Activated CD8-positive, alpha-beta T cell treated with anti-CD3 and anti-CD28 coated beads for 36 hours (primary cell): ENCODE results near the gene PPARG. TPM values are rescaled to one million over a fixed set of nuclear protein-coding genes. Genes with fewer than 3 reads are reported as not detected.

Experiments
- ATAC-seq: fragments of 200-7000 bp; cut with Tn5 transposase; one replicate; pipeline ENCODE4 v1.10.0; 2021; ENCODE audit warnings: mild to moderate bottlenecking, moderate library complexity
- CTCF ChIA-PET: fragments of 350-600 bp; sonication (Branson Sonifier 250); formaldehyde crosslinking; loops from one replicate; lab custom pipeline; 2021; ENCODE audit warnings: antibody characterized with exemption; lab: Charles Lee
- POLR2A ChIA-PET: fragments of 350-600 bp; sonication (Branson Sonifier 250); formaldehyde crosslinking; loops from one replicate; lab custom pipeline; 2021; ENCODE audit warnings: antibody characterized with exemption; lab: Charles Lee
- DNase-seq: peaks from one replicate; pipeline ENCODE4 v3.0.0-alpha.2; 2020
- H3K27ac Mint-ChIP-seq: one replicate; pipeline ENCODE4 v1.8.0; 2021; ENCODE audit warnings: mild to moderate bottlenecking, mixed read lengths
- H3K27me3 Mint-ChIP-seq: one replicate; pipeline ENCODE4 v1.8.0; 2021; ENCODE audit warnings: mixed read lengths
- H3K36me3 Mint-ChIP-seq: one replicate; pipeline ENCODE4 v1.8.0; 2021; ENCODE audit warnings: low read depth, mixed read lengths
- H3K4me1 Mint-ChIP-seq: one replicate; pipeline ENCODE4 v1.8.0; 2021; ENCODE audit warnings: low read depth, mixed read lengths
- H3K4me3 Mint-ChIP-seq: one replicate; pipeline ENCODE4 v1.8.0; 2021; ENCODE audit warnings: mild to moderate bottlenecking, moderate library complexity, mixed read lengths
- H3K9me3 Mint-ChIP-seq: one replicate; pipeline ENCODE4 v1.8.0; 2021; ENCODE audit warnings: mixed read lengths
- intact Hi-C: fragments of 100-400 bp; cut with micrococcal nuclease; formaldehyde crosslinking; loops from one replicate; pipeline ENCODE4 v1.10.0; 2022
- total RNA-seq, 2 experiments: library from RNA; stranded (reverse); gene quantifications; one replicate each; pipeline ENCODE4 v1.2.3, GENCODE V29; 2021
- TF ChIP-seq, protein P1 (sequence below): fragments of 200-600 bp; IDR thresholded peaks from one replicate; pipeline ENCODE4 v1.8.0; 2022; ENCODE audit warnings: antibody characterized with exemption, mild to moderate bottlenecking

Gene PPARG
- total RNA-seq, 2 experiments from 2014 or later = 0.41 to 0.63 TPM

DNA sequence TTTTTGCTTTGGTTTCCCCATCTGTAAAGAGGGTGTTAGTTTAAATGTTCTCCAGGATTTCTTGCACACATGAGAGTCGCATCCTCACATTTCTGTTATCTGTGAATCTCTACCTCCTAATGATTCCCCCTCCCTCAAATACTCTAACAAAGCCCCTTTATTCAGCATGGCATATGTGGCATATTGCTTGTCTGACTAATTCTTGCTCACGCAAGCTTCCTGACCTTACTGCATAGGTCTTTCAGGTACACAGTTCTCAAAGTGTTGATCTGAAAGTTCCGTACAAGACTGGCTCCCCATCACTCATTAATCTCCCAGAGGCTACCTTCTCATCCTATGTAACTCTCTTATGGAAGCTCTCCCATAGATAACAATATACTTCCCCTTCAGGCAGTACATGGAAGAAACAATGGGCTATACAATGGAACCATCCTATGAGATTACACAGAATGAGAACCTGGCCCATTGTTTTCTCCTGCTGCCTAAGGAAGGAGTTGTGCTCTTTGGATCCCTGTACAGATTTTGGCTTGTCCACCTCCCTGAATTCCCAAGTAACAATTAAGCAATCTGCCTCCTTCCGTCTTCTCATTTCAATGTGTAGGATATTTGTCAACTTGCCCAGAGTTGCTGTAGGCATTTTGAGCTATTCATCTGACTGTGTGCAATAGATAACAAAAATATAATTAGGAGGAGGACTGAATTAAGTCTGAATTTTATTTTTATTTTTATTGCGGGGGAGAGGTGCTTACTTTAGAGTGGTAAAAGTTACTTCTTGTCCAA is 51.0 kb downstream of the PPARG start:
- intact Hi-C loops = no loop called here
- no peak overlapping the region for H3K4me3 Mint-ChIP-seq
- H3K36me3 Mint-ChIP-seq = no peaks in the 10 kb centered on the region
- DNase-seq (no peak), ATAC-seq (no peak)
- no peaks in the 10 kb centered on the region for H3K9me3 Mint-ChIP-seq
- ChIA-PET CTCF (no interaction called here), POLR2A (no interaction called here)
- no peak overlapping the region for H3K27ac Mint-ChIP-seq
- H3K4me1 Mint-ChIP-seq = peaks cover 22% of the 10 kb centered on the region
- TF ChIP-seq, protein P1, sequence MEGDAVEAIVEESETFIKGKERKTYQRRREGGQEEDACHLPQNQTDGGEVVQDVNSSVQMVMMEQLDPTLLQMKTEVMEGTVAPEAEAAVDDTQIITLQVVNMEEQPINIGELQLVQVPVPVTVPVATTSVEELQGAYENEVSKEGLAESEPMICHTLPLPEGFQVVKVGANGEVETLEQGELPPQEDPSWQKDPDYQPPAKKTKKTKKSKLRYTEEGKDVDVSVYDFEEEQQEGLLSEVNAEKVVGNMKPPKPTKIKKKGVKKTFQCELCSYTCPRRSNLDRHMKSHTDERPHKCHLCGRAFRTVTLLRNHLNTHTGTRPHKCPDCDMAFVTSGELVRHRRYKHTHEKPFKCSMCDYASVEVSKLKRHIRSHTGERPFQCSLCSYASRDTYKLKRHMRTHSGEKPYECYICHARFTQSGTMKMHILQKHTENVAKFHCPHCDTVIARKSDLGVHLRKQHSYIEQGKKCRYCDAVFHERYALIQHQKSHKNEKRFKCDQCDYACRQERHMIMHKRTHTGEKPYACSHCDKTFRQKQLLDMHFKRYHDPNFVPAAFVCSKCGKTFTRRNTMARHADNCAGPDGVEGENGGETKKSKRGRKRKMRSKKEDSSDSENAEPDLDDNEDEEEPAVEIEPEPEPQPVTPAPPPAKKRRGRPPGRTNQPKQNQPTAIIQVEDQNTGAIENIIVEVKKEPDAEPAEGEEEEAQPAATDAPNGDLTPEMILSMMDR = no peak
- H3K27me3 Mint-ChIP-seq = peaks cover 4% of the 10 kb centered on the region

DNA sequence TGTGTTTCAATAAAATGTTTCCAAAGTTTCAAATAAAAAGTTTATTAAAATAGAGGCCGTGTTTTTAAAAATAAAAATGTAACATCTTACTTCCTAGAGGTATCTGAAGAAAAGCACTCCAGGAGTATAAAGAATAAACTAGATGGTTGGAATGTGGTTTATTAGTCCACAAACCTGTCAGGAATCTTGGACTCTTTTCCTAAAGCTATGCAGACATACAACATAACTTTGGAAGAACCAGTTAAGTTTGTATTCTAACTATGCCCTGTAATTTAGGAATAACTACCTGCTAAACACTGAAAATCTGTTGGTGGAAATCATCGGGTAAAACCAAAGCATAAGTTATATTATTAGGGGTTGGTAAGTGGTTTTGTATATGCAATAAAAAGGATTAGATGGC is 51.6 kb downstream of the PPARG start:
- intact Hi-C loops = no loop called here
- Mint-ChIP-seq H3K36me3 (no peaks in the 10 kb centered on the region), H3K27ac (no peak overlapping the region), H3K4me1 (peaks cover 24% of the 10 kb centered on the region), H3K27me3 (peaks cover 4% of the 10 kb centered on the region), H3K4me3 (no peak overlapping the region), H3K9me3 (no peaks in the 10 kb centered on the region)
- ChIA-PET CTCF (no interaction called here), POLR2A (no interaction called here)
- DNase-seq = no peak
- TF ChIP-seq, protein P1 = no peak
- ATAC-seq = no peak

DNA sequence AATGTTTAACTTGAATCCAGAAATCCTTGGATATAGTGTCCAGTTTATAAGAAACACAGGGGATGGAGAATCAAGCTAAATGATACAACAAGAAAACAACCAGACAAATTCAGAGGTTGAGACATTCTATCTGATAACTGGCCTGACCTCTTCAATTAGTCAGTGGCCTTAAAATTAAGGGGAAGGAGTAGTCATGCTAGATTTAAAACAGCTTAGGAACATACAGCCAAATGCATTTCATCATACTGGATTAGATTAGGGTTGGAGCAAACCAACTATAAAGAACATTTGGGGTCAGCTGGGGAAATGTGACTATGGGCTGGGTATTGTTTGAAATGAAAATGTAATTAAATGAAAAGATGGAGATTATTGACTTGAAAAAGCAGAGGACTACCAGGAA is 53.3 kb downstream of the PPARG start:
- ChIA-PET POLR2A (interaction anchor here (0.7 kb wide), 1 partner anchor 145 kb away, joined by 3 read pairs; no protein-coding TSS in a partner anchor), CTCF (no interaction called here)
- no peak overlapping the region for H3K4me3 Mint-ChIP-seq
- peaks cover 13% of the 10 kb centered on the region for H3K4me1 Mint-ChIP-seq
- DNase-seq = no peak
- TF ChIP-seq, protein P1 = no peak
- intact Hi-C loops = no loop called here
- H3K9me3 Mint-ChIP-seq = no peaks in the 10 kb centered on the region
- no peak for ATAC-seq
- H3K27me3 Mint-ChIP-seq = peaks cover 5% of the 10 kb centered on the region
- H3K36me3 Mint-ChIP-seq = no peaks in the 10 kb centered on the region
- no peak overlapping the region for H3K27ac Mint-ChIP-seq

DNA sequence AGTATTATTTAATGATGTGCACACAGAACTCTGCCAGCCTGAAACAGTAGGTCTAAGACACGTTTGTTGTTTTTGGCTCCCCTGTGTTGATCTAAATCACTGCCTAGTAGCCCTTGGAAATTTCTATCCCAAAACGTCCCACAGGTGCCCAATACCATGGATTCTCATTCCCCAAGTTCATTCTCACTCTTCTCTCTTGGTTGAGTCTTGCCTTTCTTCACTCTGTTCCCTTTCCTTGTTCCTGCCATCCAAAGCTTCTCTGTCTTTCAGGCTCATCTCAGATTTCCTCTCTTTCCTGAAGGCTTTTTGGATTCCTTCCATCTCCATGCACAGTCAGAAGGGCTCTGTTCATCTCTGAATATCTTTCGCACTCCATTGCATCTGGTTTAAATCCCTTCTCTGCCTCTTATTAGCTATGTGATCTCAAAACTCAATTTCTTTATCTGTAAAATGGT is 54.2 kb downstream of the PPARG start:
- Mint-ChIP-seq H3K27me3 (peaks cover 11% of the 10 kb centered on the region), H3K27ac (no peak overlapping the region), H3K4me3 (no peak overlapping the region), H3K36me3 (no peaks in the 10 kb centered on the region), H3K9me3 (no peaks in the 10 kb centered on the region), H3K4me1 (peaks cover 9% of the 10 kb centered on the region)
- DNase-seq = no peak
- TF ChIP-seq, protein P1 = no peak
- no peak for ATAC-seq
- ChIA-PET POLR2A (no interaction called here), CTCF (no interaction called here)
- intact Hi-C loops = no loop called here

DNA sequence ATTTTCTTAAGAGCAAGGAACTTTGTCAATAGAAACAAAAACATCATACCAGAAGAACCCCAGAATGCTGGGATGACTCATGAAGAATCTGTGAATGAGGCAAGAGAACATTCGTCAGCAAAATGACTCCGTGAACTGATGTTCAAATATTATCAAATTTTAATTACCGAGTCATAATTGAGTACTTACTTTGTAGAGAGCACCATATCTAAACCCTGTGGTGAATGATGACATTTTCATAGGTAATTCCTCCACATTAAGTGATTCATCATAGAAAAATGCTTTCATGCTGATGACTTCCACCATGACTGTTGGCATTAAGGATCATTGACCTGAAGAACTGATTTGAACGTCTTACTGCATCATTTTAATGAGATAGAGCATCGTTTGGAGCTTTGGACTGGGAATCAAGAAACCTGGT is 56.3 kb downstream of the PPARG start:
- Mint-ChIP-seq H3K27me3 (peaks cover 17% of the 10 kb centered on the region), H3K27ac (no peak overlapping the region), H3K4me3 (no peak overlapping the region), H3K4me1 (peaks cover 9% of the 10 kb centered on the region), H3K36me3 (no peaks in the 10 kb centered on the region), H3K9me3 (no peaks in the 10 kb centered on the region)
- CTCF ChIA-PET = no interaction called here
- ATAC-seq = no peak
- TF ChIP-seq, protein P1 = no peak
- DNase-seq = no peak
- intact Hi-C loops = no loop called here
- POLR2A ChIA-PET = no interaction called here
